GM21526 (cell line): Measurements from ENCODE around the gene UBE2U.
"Not testable (repeated sequence)": the region's sequence is repeated elsewhere in the genome, so short reads cannot be mapped to it uniquely, and the experiment has no call there.

Source experiments
- ATAC-seq: cut with Tn5 transposase; IDR thresholded peaks from one replicate; pipeline ENCODE4 v1.9.1; 2021; ENCODE audit warnings: moderate library complexity; ENCODE audit not compliant: unreplicated experiment, low FRiP score

The UBE2U gene

GRCh38 chr1:64186898-64187280, 16.5 kb upstream of the UBE2U start:
- no peak for ATAC-seq

DNA sequence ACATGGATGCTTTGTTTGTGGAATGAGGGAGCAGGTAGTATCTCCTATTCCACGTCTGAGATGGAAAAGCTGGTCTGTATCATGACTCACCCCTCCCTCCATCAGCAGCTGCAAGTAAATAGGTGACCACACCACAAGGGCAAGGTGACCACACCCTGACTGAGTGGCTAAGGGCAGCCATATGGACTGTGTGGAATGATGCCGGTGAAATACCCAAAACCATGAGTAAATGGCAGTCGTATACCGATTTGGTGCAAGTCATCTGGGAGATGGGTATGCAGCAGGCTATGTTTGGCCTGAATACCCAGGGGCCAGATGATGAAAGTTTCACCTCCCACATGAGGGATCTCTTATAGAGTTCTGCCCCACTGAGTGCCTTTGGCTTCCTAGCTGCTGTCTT, 15.8 kb upstream of the UBE2U start:
- ATAC-seq: no peak

DNA sequence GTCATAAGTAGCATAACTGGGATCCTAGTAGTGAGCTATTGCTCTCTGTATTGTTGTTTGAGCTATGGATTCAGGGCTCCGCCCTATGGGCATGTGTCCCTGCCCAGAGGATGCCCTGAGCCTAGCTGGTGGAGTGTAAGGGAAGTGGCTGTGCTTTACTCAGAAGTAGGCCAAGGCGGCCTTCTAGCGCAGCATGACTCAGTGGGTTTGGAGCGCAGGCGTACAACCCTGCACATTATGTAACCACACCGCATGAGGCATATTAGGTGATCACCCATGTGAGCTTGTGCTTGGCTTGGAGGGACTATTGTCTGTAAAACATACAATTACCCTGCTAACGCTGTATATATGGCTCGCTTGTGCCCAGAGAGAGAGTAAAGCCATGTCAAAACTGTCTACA, 11.1 kb upstream of the UBE2U start:
- no peak for ATAC-seq

GRCh38 chr1:64194168-64195080, 9.0 kb upstream of the UBE2U start:
- ATAC-seq: no peak

- no peak for ATAC-seq
Measured at GRCh38 chr1:64195081-64195395, 8.4 kb upstream of the UBE2U start.

GRCh38 chr1:64196074-64196870, 7.2 kb upstream of the UBE2U start:
- no peak for ATAC-seq

DNA sequence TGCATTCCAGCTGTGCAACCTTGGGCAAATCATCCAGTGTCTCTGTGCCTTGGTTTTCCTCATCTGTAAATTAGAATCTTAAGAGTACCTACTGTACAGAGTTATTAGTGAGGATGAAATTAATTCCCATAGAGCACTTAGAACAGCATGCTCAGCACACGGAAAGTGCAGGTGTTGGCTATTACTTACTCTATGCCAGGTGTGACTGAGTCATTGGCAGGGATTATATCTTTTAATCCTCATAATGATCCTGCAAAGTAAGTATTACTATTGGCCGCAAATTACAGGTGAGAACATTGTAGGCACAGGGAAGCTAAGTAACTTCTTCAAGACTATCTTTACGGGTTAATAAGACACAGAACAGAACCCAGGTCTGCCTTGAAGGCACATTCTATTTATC, 6.3 kb upstream of the UBE2U start:
- no peak for ATAC-seq

DNA sequence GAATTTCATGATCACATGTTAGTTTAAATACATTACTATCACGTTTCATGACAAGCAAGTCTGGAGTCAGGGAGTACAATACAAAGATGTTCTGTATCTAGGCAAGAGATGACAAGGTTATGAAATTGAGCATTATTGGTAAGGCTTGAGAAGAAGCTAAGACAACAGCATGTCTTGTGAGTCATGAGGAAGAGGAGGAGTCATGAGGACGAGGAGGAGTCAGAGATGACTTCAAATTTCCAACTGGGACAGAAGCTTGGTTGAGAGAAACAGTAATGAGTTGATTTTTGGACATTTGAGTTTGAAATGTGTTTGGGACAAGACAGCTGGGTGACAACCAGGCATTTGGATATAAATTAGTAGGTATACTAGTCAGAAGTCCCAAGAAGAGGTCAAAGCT, 4.3 kb upstream of the UBE2U start:
- ATAC-seq: no peak

DNA sequence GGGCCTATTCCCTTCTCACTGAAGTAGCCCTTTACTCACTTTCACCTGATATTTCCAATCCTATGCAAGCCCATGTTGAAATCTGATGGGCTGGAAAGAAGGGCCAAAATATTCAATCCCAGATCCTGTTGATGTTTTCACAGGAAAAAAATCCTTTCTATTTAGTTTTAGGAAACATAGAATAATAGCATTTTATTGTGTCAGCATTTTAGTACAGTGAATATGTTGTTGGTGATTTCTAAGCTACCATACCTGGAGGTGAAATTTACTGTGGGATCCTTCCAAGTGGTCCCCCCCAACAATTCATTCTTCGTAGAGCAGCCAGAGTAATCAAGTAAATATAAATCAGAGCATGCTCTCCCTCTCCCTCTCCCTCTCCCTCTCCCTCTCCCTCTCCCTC, 3.4 kb upstream of the UBE2U start:
- no peak for ATAC-seq

- no peak for ATAC-seq
Measured at GRCh38 chr1:64209221-64209620, 5.8 kb downstream of the UBE2U start.

DNA sequence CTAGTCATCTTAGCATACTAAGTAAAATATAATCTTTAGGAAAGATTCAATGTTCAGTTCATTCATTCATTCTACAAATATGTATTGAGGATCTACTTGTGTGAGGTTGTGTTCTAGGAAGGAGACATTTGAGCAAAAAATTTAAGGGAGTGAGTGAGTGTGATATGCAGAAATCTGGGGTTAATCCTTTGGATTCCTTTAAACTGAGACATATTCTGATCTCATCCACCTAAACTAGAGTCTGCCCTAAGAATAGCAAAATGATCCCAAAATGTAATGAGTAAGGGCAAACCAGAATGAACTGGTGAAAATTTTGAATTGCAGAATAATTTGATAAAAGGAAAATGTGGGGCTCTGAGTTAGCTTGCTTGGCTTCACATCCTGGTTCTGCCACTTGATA, 8.6 kb downstream of the UBE2U start:
- ATAC-seq: no peak

GRCh38 chr1:64215576-64215975, 12.2 kb downstream of the UBE2U start:
- ATAC-seq: no peak

DNA sequence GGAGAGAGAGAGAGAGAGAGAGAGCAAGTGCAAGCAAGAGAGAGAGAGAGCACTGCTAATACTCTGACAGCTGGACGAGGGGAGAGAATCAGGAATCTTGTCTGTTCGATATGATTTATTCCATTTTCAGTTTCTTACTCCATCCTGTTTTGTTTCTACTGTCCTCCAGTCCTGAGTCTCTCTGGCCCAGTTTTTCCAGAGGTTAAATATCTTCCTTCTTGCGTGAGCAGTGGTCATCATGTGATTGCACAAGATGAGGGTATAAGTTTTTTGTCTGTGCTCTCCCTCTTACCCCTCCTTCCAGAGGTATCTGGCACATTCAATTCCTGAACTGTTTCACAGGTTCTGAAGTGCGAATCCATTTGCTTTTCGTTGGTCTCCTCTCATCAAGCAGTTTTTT, 16.8 kb downstream of the UBE2U start:
- no peak for ATAC-seq

GRCh38 chr1:64223329-64224151, 20.1 kb downstream of the UBE2U start:
- no peak for ATAC-seq

- not testable (repeated sequence) for ATAC-seq
Measured at GRCh38 chr1:64224236-64224635, 20.8 kb downstream of the UBE2U start.

- ATAC-seq: no peak
Measured at GRCh38 chr1:64228167-64228957, 24.9 kb downstream of the UBE2U start.

DNA sequence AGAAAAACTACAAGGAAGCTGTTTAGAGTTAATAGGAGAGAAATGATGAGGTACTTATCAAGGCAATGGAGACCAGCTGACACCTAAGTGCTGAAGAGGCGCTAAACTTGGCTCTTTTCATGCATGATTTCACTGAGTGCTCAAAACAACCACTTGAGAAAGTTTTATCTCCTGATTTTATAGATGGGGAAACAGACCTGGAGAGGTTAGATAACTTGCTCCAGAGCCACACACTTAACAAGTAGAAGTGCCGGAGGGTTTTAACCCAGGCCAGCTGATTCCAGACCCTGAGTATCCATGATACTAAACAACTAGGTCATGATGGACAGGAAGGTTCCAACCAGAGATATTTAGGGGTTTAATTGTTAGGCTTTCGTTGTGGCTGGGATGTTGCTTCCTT, 25.9 kb downstream of the UBE2U start:
- ATAC-seq: no peak

- no peak for ATAC-seq
Measured at GRCh38 chr1:64231153-64231552, 27.7 kb downstream of the UBE2U start.

DNA sequence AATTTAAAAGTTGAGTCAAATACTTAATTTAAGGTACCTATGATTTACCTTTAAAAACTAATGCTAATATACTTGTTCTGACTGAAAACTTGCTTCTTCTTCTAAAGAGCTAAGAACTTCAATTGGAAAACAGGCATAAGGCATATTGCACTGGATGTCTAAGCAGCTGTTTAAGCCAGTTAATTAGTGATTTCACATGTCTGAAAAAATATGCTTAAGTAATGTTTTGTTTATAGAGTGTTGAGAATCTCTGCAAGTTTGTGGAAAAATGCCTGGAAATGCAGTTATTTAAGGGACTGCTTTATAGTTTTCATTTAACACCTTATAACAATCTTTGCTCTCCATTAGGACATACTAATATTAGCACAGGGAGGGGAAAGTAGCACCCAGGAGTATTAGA, 28.2 kb downstream of the UBE2U start:
- no peak for ATAC-seq

GRCh38 chr1:64234714-64235113, 31.3 kb downstream of the UBE2U start:
- ATAC-seq: no peak
